GM12878 (cell line): ENCODE results near the gene CNOT10. TPM values are rescaled to one million over a fixed set of nuclear protein-coding genes. Genes with fewer than 3 reads are reported as not detected.

Experiments used
- ATAC-seq: fragments of 200-7000 bp; cut with Tn5 transposase; 3 replicates; pipeline ENCODE4 v1.9.1; 2020; ENCODE audit warnings: mild to moderate bottlenecking, moderate library complexity
- BruUV-seq: library from RNA; stranded (reverse); fragments of 400-500 nt; replicated peaks from 2 replicates; lab custom pipeline; 2021; lab: Mats Ljungman, UMichigan
- CTCF ChIA-PET: fragments of 300-600 bp; sonication (Branson Sonifier 250); formaldehyde crosslinking; extraction: SDS; loops from one replicate; lab custom pipeline; 2021; ENCODE audit warnings: inconsistent platforms; lab: Yijun Ruan, JAX
- POLR2A ChIA-PET: fragments of 350-600 bp; formaldehyde crosslinking; extraction: SDS; loops from one replicate; lab custom pipeline; 2021; ENCODE audit warnings: inconsistent platforms; lab: Charles Lee
- RAD21 ChIA-PET: fragments of 300-600 bp; sonication (Branson Sonifier 250); formaldehyde crosslinking; loops from one replicate; lab custom pipeline; 2023; ENCODE audit warnings: antibody characterized with exemption; ENCODE audit not compliant: unreplicated experiment; lab: Charles Lee
- SMC1A ChIA-PET: fragments of 300-600 bp; sonication (Branson Sonifier 250); formaldehyde crosslinking; loops from one replicate; lab custom pipeline; 2023; ENCODE audit not compliant: unreplicated experiment, uncharacterized antibody; lab: Charles Lee
- DNase-seq: peaks from one replicate; pipeline ENCODE4 v3.0.0-alpha.2; 2011; ENCODE audit warnings: low read depth, low spot score
- FAIRE-seq: peaks from 3 replicates; lab custom pipeline; 2011; peaks lifted over from hg19 to GRCh38; lab: Jason Lieb, UNC
- H2AFZ ChIP-seq: 2 replicates; pipeline ENCODE4 v1.6.0; 2011; ENCODE audit warnings: low read depth, low read length, control low read depth; ENCODE audit not compliant: control insufficient read depth
- H3K27ac ChIP-seq: 2 replicates; pipeline ENCODE4 v1.5.1; 2011; ENCODE audit warnings: control low read depth; ENCODE audit not compliant: control insufficient read depth, insufficient read depth
- H3K27me3 ChIP-seq, 2 experiments: replicated peaks in 1 of 2; 2 replicates each; pipeline versions ENCODE4 v1.6.0 to v1.6.1; 2011; ENCODE audit warnings: low read length in 1 of 2; ENCODE audit not compliant: control insufficient read depth in 2 of 2, insufficient read depth in 2 of 2
- H3K36me3 ChIP-seq, 2 experiments: 2 replicates each; pipeline ENCODE4 v1.5.1; 2011; ENCODE audit warnings: low read length in 1 of 2; ENCODE audit not compliant: control insufficient read depth in 2 of 2, insufficient read depth in 2 of 2
- H3K4me1 ChIP-seq: 2 replicates; pipeline ENCODE4 v1.6.1; 2011; ENCODE audit warnings: mild to moderate bottlenecking, low read length, moderate library complexity, mixed read lengths; ENCODE audit not compliant: control insufficient read depth, insufficient read depth
- H3K4me2 ChIP-seq: 2 replicates; pipeline ENCODE4 v1.6.0; 2011; ENCODE audit warnings: control low read depth; ENCODE audit not compliant: control insufficient read depth, insufficient read depth
- H3K4me3 ChIP-seq: fragments of 200-600 bp; sonication (generic); 2 replicates; pipeline ENCODE4 v1.5.1; 2016
- H3K79me2 ChIP-seq: 2 replicates; pipeline ENCODE4 v1.6.0; 2011; ENCODE audit warnings: low read length; ENCODE audit not compliant: control insufficient read depth, insufficient read depth
- H3K9ac ChIP-seq: 2 replicates; pipeline ENCODE4 v1.8.0; 2011; ENCODE audit warnings: low read length, control low read depth, mixed read lengths; ENCODE audit not compliant: control insufficient read depth, insufficient read depth
- H3K9me3 ChIP-seq: replicated peaks from 3 replicates; pipeline ENCODE4 v1.5.1; 2011; ENCODE audit warnings: mild to moderate bottlenecking, low read length; ENCODE audit not compliant: control insufficient read depth, insufficient read depth
- H4K20me1 ChIP-seq: 2 replicates; pipeline ENCODE4 v1.6.0; 2011; ENCODE audit not compliant: control insufficient read depth, insufficient read depth
- BCL3 ChIP-seq: IDR thresholded peaks from 2 replicates; pipeline ENCODE4 v1.6.1; 2011; ENCODE audit warnings: borderline replicate concordance, low read depth, mild to moderate bottlenecking, moderate library complexity, low read length; ENCODE audit not compliant: insufficient read depth, poor library complexity, severe bottlenecking
- CHD4 ChIP-seq: fragments of 200-600 bp; sonication (generic); IDR thresholded peaks from 2 replicates; pipeline ENCODE4 v1.6.1; 2016; ENCODE audit warnings: mild to moderate bottlenecking
- CTCF ChIP-seq, 3 experiments: IDR thresholded peaks in 2 of 3; conservative IDR thresholded peaks in 1 of 3; 2 replicates each; pipeline ENCODE4 v1.5.1; 2011; ENCODE audit warnings: low read depth in 3 of 3, low read length in 3 of 3, mild to moderate bottlenecking in 3 of 3, control low read depth in 2 of 3, moderate library complexity in 2 of 3, inconsistent platforms in 1 of 3, mixed read lengths in 1 of 3; ENCODE audit not compliant: control insufficient read depth in 2 of 3, insufficient read depth in 1 of 3; ENCODE audit errors: extremely low read depth in 1 of 3
- HDGF ChIP-seq: fragments of 450-650 bp; IDR thresholded peaks from 2 replicates; pipeline ENCODE4 v1.6.1; 2016; ENCODE audit warnings: antibody characterized with exemption
- IKZF1 ChIP-seq: fragments of 450-650 bp; conservative IDR thresholded peaks from 2 replicates; pipeline ENCODE4 v1.6.1; 2017; ENCODE audit warnings: antibody characterized with exemption, mild to moderate bottlenecking
- NFYB ChIP-seq: IDR thresholded peaks from 2 replicates; pipeline ENCODE4 v1.6.1; 2011; ENCODE audit warnings: low read depth, mild to moderate bottlenecking, low read length, improper control_type of control experiment, moderate library complexity; ENCODE audit not compliant: insufficient read depth
- PAX5 ChIP-seq: IDR thresholded peaks from 2 replicates; pipeline ENCODE4 v1.6.1; 2011; ENCODE audit warnings: low read depth, low read length, borderline replicate concordance
- REST ChIP-seq: IDR thresholded peaks from 2 replicates; pipeline ENCODE4 v1.6.1; 2012; ENCODE audit warnings: mild to moderate bottlenecking, low read depth, low read length
- SMC3 ChIP-seq: IDR thresholded peaks from 2 replicates; pipeline ENCODE4 v1.6.1; 2011; ENCODE audit warnings: low read length, improper control_type of control experiment, borderline replicate concordance
- USF1 ChIP-seq: IDR thresholded peaks from 2 replicates; pipeline ENCODE4 v1.6.1; 2011; ENCODE audit warnings: borderline replicate concordance, low read depth, mild to moderate bottlenecking, moderate library complexity, mixed read lengths, low read length; ENCODE audit not compliant: insufficient read depth; ENCODE audit errors: extremely low read length
- ZBTB4 ChIP-seq: fragments of 450-650 bp; formaldehyde crosslinking; IDR thresholded peaks from 2 replicates; pipeline ENCODE4 v1.4.0; 2022; ENCODE audit warnings: mild to moderate bottlenecking, moderate library complexity
- WGBS: methylation state at CpG from one replicate; pipeline ENCODE4 v1.1.6; 2016; ENCODE audit warnings: low lambda C conversion rate; ENCODE audit not compliant: insufficient replicate concordance, insufficient coverage; ENCODE audit errors: missing lambda C conversion rate; 5-methylcytosine and 5-hydroxymethylcytosine counted together
- in situ Hi-C: fragments of 300-500 bp; cut with MboI; formaldehyde crosslinking; loops from 9 replicates; pipeline ENCODE4 v1.14.3; 2018; ENCODE audit warnings: mixed read lengths
- intact Hi-C: fragments of 100-400 bp; cut with micrococcal nuclease; formaldehyde crosslinking; loops from one replicate; pipeline ENCODE4 v1.14.2; 2022; ENCODE audit not compliant: unreplicated experiment
- polyA plus RNA-seq, 11 experiments: library from polyadenylated mRNA; depleted of rRNA in 4 of 11; unstranded in 6 of 11; stranded (reverse) in 5 of 11; fragments of >200 nt; fragmentation: Nextera tagmentation in 4 of 11; fragmentation: Illumina TruSeq in 1 of 11; extraction: Ambion mirVana in 4 of 11; extraction: Trizol in 1 of 11; gene quantifications; 1 replicate in 1 of 11; 2 replicates in 10 of 11; pipeline versions ENCODE4 v1.2.1 to v1.2.3, GENCODE V29; 2011 to 2016; ENCODE audit warnings: inconsistent platforms in 2 of 11, missing spikeins in 2 of 11, low read depth in 1 of 11
- total RNA-seq, 4 experiments: library from RNA; depleted of rRNA in 3 of 4; stranded (reverse); fragments of >200 nt in 3 of 4; fragmentation: Illumina TruSeq in 1 of 4; extraction: Trizol in 1 of 4; gene quantifications; 2 replicates each; pipeline versions ENCODE4 v1.2.1 to v1.2.3, GENCODE V29; 2013 to 2021

The CNOT10 gene
- total and polyA plus RNA-seq, 10 of the 15 experiments (the other 5 are each of a cell fraction or from before 2014, with no cell fraction given): 18.2 to 51.9 (median 45.5) TPM

GRCh38 chr3:32640939-32641338 lies 44.0 kb upstream of the CNOT10 start:
- Histone ChIP-seq H3K27me3 (no peaks in the 10 kb centered on the region; a peak in 1 of 4 replicates), H3K9ac (no peak overlapping the region), H3K4me2 (no peak overlapping the region), H3K9me3 (no peaks in the 10 kb centered on the region), H3K36me3 (no peaks in the 10 kb centered on the region), H2AFZ (no peak overlapping the region), H3K4me3 (no peak overlapping the region), H3K4me1 (no peaks in the 10 kb centered on the region), H3K79me2 (no peaks in the 10 kb centered on the region), H4K20me1 (no peaks in the 10 kb centered on the region), H3K27ac (no peak overlapping the region)
- RAD21 ChIA-PET: no interaction called here
- no peak for ATAC-seq
- CTCF ChIA-PET: no interaction called here
- in situ Hi-C loops: no loop called here
- FAIRE-seq: no peak
- SMC1A ChIA-PET: interaction anchor here (1.0 kb wide), 1 partner anchor 72 kb away, joined by 3 read pairs; no protein-coding TSS in a partner anchor
- intact Hi-C loops: loop anchor here (10.0 kb wide), 1 partner anchor 346 kb away; no protein-coding TSS in a partner anchor
- no TSS peak for BruUV-seq
- no peak for DNase-seq
- 66% methylated on average over 3 of the region's 3 CpGs for WGBS
- TF ChIP-seq REST (no peak), PAX5 (no peak), CTCF (IDR thresholded peaks at IDR 0.05 in 2 of 3, conservative IDR thresholded peaks at IDR 0.05 in 1 of 3; ENCODE audit: control insufficient read depth in 2 of 3, extremely low read depth in 1 of 3, insufficient read depth in 1 of 3, low read depth in 3 of 3, low read length in 3 of 3) (no peak), ZBTB4 (CRISPR knock-in tag) (no peak), IKZF1 (no peak), NFYB (no peak), BCL3 (no peak), CHD4 (no peak), USF1 (no peak), HDGF (no peak), SMC3 (no peak)
- POLR2A ChIA-PET: no interaction called here
